ENCODE results near the gene ELOF1. TPM values are rescaled to one million over a fixed set of nuclear protein-coding genes. Genes with fewer than 3 reads are reported as not detected.

ELOF1 gene
- total and polyA plus RNA-seq, 12 donors: 24.4 to 127 (median 57.2) TPM

DNA sequence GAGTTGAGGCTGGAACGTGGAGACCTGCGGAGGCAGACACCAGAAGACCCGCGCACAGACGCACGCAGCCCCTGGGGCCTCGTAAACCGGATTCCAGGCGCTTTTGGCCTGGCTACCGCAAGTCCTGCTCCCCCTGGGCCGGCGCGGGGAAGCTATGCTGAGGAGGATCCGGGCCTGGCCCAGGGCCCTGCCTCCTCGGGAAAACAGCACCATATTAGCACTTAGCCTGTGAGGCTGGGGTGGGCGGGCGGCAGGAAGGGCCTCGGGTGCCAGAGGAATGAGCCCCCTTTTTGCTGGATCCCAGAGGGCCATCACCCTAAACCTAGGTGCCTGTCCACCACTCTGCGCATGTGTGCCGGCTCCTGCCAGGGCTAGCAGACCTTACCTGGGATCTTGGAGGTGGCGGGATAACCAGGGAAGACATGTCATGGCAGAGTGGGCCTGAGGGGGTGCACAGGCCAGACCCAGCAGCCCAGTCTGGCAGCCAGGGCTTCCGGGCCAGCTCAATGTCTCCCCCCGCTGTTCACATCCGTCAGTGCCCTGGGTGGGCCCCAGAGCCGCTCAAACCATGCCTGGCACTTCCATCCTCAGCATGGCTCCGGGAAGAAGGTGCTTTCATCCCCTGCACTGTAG is 7.3 kb downstream of the ELOF1 start:
- no peak overlapping the region for H3K27ac ChIP-seq
- DNase-seq: no peak
- WGBS, 4 donors: 77 to 94% (median 88%) methylated on average over 13 to 26 of the region's 26 CpGs
- peaks cover 0 to 2% of the 10 kb centered on the region in 2 donors for H3K4me1 ChIP-seq (replicated peaks in 1 of 2)
- H3K36me3 ChIP-seq (replicated peaks in 1 of 2): peaks cover 0 to 20% of the 10 kb centered on the region in 2 donors
- no peaks in the 10 kb centered on the region for H3K27me3 ChIP-seq
- no peak overlapping the region for H3K4me3 ChIP-seq
- intact Hi-C loops (cut with DNase I): no loop called here
- no peaks in the 10 kb centered on the region for H3K9me3 ChIP-seq (replicated peaks in 1 of 3)
- no peak for TF ChIP-seq POLR2A (IDR thresholded peaks at IDR 0.05)
- TF ChIP-seq, protein P1, sequence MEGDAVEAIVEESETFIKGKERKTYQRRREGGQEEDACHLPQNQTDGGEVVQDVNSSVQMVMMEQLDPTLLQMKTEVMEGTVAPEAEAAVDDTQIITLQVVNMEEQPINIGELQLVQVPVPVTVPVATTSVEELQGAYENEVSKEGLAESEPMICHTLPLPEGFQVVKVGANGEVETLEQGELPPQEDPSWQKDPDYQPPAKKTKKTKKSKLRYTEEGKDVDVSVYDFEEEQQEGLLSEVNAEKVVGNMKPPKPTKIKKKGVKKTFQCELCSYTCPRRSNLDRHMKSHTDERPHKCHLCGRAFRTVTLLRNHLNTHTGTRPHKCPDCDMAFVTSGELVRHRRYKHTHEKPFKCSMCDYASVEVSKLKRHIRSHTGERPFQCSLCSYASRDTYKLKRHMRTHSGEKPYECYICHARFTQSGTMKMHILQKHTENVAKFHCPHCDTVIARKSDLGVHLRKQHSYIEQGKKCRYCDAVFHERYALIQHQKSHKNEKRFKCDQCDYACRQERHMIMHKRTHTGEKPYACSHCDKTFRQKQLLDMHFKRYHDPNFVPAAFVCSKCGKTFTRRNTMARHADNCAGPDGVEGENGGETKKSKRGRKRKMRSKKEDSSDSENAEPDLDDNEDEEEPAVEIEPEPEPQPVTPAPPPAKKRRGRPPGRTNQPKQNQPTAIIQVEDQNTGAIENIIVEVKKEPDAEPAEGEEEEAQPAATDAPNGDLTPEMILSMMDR (IDR thresholded peaks at IDR 0.05): peak in 1 of 6 experiments; percentile 17

DNA sequence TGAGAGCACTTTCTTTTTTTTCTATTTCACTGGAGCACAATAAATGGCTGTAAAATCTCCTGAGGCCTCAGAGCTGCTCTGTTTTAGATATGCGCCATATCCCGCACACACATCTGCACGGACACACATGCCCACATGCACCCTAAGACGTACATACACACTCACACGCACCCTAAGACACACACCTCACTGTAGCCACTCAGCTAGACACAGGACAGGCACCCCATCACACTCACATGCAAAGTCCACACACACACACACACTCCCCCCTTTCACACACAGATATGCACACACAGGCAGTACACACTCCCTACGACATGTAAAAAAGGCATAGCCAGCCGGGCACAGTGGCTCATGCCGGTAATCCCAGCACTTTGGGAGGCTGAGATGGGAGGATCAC is 8.8 kb downstream of the ELOF1 start:
- Histone ChIP-seq H3K4me3 (no peak overlapping the region), H3K27ac (no peak overlapping the region), H3K4me1 (replicated peaks in 1 of 2) (no peaks in the 10 kb centered on the region), H3K9me3 (replicated peaks in 1 of 3) (no peaks in the 10 kb centered on the region), H3K27me3 (no peaks in the 10 kb centered on the region), H3K36me3 (replicated peaks in 1 of 2) (peaks cover 0 to 20% of the 10 kb centered on the region in 2 donors)
- intact Hi-C loops (cut with DNase I): no loop called here
- TF ChIP-seq, protein P1 (IDR thresholded peaks at IDR 0.05): no peak
- TF ChIP-seq POLR2A (IDR thresholded peaks at IDR 0.05): no peak
- WGBS, 4 donors: 87 to 94% (median 91%) methylated on average over 8 of the region's 8 CpGs
- no peak for DNase-seq

DNA sequence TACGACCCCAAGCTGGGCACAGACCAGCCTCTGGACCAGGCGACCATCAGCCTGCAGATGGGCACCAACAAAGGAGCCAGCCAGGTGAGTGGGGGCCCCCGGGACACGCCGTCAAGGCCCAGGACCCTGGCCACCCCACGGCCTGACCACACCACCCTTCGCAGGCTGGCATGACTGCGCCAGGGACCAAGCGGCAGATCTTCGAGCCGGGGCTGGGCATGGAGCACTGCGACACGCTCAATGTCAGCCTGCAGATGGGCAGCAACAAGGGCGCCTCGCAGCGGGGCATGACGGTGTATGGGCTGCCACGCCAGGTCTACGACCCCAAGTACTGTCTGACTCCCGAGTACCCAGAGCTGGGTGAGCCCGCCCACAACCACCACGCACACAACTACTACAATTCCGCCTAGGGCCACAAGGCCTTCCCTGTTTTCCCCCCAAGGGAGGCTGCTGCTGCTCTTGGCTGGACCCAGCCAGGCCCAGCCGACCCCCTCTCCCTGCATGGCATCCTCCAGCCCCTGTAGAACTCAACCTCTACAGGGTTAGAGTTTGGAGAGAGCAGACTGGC is 9.6 kb downstream of the ELOF1 start:
- no peak overlapping the region for H3K4me3 ChIP-seq
- TF ChIP-seq POLR2A (IDR thresholded peaks at IDR 0.05): no peak
- H3K9me3 ChIP-seq (replicated peaks in 1 of 3): no peaks in the 10 kb centered on the region
- 84 to 92% (median 88%) methylated on average over 9 to 24 of the region's 24 CpGs for WGBS, 4 donors
- H3K27ac ChIP-seq: no peak overlapping the region
- DNase-seq: no peak
- H3K36me3 ChIP-seq (replicated peaks in 1 of 2): peaks cover 0 to 20% of the 10 kb centered on the region in 2 donors
- H3K4me1 ChIP-seq (replicated peaks in 1 of 2): no peaks in the 10 kb centered on the region
- intact Hi-C loops (cut with DNase I): no loop called here
- H3K27me3 ChIP-seq: no peaks in the 10 kb centered on the region

DNA sequence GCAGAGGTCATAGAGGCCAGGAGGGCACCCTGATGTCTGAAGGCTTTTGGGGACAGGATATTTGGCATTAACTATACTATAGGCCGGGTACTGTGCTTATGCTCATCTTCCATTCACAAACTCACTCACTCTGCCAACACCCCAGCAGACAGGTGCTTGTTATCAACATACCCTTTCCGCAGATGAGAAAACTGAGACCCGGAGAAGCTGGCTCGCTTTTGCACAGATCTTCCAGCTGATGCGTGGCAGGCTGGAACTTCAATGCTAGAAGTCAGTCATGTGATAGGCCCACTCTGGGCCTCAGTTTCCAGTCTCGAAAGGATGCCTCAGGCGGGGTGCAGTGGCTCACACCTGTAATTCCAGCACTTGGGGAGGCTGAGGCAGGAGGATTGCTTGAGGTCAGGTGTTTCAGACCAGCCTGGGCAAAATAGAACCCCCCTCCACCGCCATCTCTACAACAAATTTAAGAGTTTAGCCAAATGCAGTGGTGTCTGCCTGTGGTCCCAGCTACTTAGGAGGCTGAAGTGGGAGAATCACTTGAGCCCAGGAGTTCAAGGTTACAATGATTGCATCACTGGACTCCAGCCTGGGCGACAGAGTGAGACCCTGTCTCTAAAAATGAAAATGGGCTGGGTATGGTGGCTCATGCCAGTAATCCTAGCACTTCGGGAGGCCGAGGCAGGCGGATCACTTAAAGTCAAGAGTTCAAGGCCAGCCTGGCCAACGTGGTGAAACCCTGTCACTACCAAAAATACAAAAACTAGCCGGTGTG is 10.9 kb downstream of the ELOF1 start:
- 74 to 84% (median 79%) methylated on average over 10 to 14 of the region's 14 CpGs for WGBS, 4 donors
- H3K36me3 ChIP-seq (replicated peaks in 1 of 2): peaks cover 0 to 9% of the 10 kb centered on the region in 2 donors
- no peaks in the 10 kb centered on the region for H3K9me3 ChIP-seq (replicated peaks in 1 of 3)
- H3K4me1 ChIP-seq (replicated peaks in 1 of 2): no peaks in the 10 kb centered on the region
- DNase-seq: no peak
- intact Hi-C loops (cut with DNase I): no loop called here
- TF ChIP-seq POLR2A (IDR thresholded peaks at IDR 0.05): no peak
- TF ChIP-seq, protein P1 (IDR thresholded peaks at IDR 0.05): no peak
- H3K4me3 ChIP-seq: no peak overlapping the region
- H3K27me3 ChIP-seq: no peaks in the 10 kb centered on the region
- H3K27ac ChIP-seq: no peak overlapping the region
